HCT116 (cell line): ENCODE data around the gene TTC32. TPM values are rescaled to one million over a fixed set of nuclear protein-coding genes. Genes with fewer than 3 reads are reported as not detected.

Experiments
- ELF1 ChIP-seq: IDR thresholded peaks from 2 replicates; pipeline ENCODE4 v1.6.1; 2012; ENCODE audit warnings: low read depth, borderline replicate concordance
- EZH2phosphoT487 ChIP-seq: fragments of 200-600 bp; IDR thresholded peaks from 2 replicates; pipeline ENCODE4 v1.6.1; 2018; ENCODE audit warnings: antibody characterized with exemption, borderline replicate concordance
- FOSL1 ChIP-seq: IDR thresholded peaks from 2 replicates; pipeline ENCODE4 v1.6.1; 2012; ENCODE audit warnings: low read depth
- POLR2AphosphoS5 ChIP-seq: IDR thresholded peaks from 2 replicates; pipeline ENCODE4 v1.6.1; 2011; ENCODE audit warnings: mild to moderate bottlenecking, low read depth, low read length, moderate library complexity
- RAD21 ChIP-seq: IDR thresholded peaks from 2 replicates; pipeline ENCODE4 v1.6.1; 2012; ENCODE audit warnings: low read depth, mild to moderate bottlenecking
- SIN3A ChIP-seq: IDR thresholded peaks from 2 replicates; pipeline ENCODE4 v1.6.1; 2012; ENCODE audit warnings: low read depth
- SP1 ChIP-seq: IDR thresholded peaks from 2 replicates; pipeline ENCODE4 v1.6.1; 2012; ENCODE audit warnings: low read depth
- SRF ChIP-seq: IDR thresholded peaks from 2 replicates; pipeline ENCODE4 v1.6.1; 2012; ENCODE audit warnings: low read depth
- TCF7L2 ChIP-seq: IDR thresholded peaks from 2 replicates; pipeline ENCODE4 v1.7.0; 2011; ENCODE audit warnings: borderline replicate concordance, inconsistent platforms; ENCODE audit not compliant: insufficient read depth, insufficient read length; ENCODE audit errors: extremely low read depth
- ZNF274 ChIP-seq: fragments of 200-500 bp; sonication (Bioruptor generic); IDR thresholded peaks from 2 replicates; pipeline ENCODE4 v1.6.1; 2014; ENCODE audit warnings: mild to moderate bottlenecking, low read depth, low read length, inconsistent platforms
- total RNA-seq: library from RNA; stranded (reverse); gene quantifications from one replicate; pipeline ENCODE4 v1.2.1, GENCODE V29; 2021; ENCODE audit not compliant: unreplicated experiment
- TF ChIP-seq, protein P1 (sequence below): IDR thresholded peaks from 2 replicates; pipeline ENCODE4 v1.6.1; 2011; ENCODE audit warnings: mild to moderate bottlenecking, low read length, moderate library complexity; ENCODE audit not compliant: insufficient replicate concordance; ENCODE audit errors: extremely low read depth
- TF ChIP-seq, protein P2 (sequence below): IDR thresholded peaks from 2 replicates; pipeline ENCODE4 v1.6.1; 2012; ENCODE audit warnings: low read depth
- TF ChIP-seq, protein P3 (sequence below): IDR thresholded peaks from 2 replicates; pipeline ENCODE4 v1.6.1; 2012

TTC32 gene
- total RNA-seq, 1 experiment from 2014 or later: 6.3 TPM

DNA sequence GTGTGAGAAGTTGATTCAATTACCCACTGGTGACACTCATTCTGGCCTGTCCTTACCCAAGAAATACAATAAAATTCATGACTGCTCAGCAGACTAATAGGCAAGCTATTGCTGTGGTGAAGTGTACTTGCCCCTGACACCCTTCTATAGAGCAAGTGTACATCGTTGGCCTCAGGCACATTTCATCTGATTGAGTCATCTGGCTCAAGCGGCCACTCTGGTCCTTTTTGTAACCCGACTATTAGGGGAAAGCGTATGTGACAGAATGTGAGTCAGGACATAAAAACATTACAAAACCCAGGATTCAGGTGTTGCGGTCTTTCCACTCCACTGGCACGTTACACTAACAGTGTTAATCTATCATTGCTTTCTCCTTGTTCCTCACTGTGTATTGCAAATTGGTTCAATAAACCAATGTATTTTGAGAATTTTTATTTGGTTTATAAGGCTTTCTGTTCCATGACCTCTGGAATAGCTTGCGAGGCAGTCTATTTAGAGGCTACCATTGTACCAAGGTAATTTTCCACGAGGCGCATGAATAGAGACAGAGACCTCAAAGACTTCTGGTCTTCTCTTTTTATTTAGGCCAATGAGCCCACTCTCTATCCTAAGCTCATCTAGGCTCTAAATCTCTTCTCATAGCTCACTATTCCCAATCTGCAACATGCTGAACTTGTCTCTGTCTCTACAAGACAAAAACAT, 10.2 kb upstream of the TTC32 start (continued):
- TF ChIP-seq, protein P1, sequence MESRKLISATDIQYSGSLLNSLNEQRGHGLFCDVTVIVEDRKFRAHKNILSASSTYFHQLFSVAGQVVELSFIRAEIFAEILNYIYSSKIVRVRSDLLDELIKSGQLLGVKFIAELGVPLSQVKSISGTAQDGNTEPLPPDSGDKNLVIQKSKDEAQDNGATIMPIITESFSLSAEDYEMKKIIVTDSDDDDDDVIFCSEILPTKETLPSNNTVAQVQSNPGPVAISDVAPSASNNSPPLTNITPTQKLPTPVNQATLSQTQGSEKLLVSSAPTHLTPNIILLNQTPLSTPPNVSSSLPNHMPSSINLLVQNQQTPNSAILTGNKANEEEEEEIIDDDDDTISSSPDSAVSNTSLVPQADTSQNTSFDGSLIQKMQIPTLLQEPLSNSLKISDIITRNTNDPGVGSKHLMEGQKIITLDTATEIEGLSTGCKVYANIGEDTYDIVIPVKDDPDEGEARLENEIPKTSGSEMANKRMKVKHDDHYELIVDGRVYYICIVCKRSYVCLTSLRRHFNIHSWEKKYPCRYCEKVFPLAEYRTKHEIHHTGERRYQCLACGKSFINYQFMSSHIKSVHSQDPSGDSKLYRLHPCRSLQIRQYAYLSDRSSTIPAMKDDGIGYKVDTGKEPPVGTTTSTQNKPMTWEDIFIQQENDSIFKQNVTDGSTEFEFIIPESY: peak; percentile 64
- TF ChIP-seq SP1: peak; percentile 89
- TF ChIP-seq ELF1: no peak
- TF ChIP-seq ZNF274: no peak
- TF ChIP-seq, protein P2, sequence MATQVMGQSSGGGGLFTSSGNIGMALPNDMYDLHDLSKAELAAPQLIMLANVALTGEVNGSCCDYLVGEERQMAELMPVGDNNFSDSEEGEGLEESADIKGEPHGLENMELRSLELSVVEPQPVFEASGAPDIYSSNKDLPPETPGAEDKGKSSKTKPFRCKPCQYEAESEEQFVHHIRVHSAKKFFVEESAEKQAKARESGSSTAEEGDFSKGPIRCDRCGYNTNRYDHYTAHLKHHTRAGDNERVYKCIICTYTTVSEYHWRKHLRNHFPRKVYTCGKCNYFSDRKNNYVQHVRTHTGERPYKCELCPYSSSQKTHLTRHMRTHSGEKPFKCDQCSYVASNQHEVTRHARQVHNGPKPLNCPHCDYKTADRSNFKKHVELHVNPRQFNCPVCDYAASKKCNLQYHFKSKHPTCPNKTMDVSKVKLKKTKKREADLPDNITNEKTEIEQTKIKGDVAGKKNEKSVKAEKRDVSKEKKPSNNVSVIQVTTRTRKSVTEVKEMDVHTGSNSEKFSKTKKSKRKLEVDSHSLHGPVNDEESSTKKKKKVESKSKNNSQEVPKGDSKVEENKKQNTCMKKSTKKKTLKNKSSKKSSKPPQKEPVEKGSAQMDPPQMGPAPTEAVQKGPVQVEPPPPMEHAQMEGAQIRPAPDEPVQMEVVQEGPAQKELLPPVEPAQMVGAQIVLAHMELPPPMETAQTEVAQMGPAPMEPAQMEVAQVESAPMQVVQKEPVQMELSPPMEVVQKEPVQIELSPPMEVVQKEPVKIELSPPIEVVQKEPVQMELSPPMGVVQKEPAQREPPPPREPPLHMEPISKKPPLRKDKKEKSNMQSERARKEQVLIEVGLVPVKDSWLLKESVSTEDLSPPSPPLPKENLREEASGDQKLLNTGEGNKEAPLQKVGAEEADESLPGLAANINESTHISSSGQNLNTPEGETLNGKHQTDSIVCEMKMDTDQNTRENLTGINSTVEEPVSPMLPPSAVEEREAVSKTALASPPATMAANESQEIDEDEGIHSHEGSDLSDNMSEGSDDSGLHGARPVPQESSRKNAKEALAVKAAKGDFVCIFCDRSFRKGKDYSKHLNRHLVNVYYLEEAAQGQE: no peak
- no peak for TF ChIP-seq RAD21
- TF ChIP-seq FOSL1: peak; percentile 92
- TF ChIP-seq TCF7L2: peak; percentile 36
- TF ChIP-seq EZH2phosphoT487: no peak
- TF ChIP-seq POLR2AphosphoS5: peak; percentile 34; the same call in 1 of the 2 replicates
- peak; percentile 62 for TF ChIP-seq SIN3A
- TF ChIP-seq SRF: peak; percentile 67; the same call in 1 of the 2 replicates
- TF ChIP-seq, protein P3, sequence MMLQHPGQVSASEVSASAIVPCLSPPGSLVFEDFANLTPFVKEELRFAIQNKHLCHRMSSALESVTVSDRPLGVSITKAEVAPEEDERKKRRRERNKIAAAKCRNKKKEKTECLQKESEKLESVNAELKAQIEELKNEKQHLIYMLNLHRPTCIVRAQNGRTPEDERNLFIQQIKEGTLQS: peak; percentile 14; the same call in 1 of the 2 replicates
